SK-N-SH treated with all-trans-retinoic acid at 6 μM for 48 hours (cell line): ENCODE data around the gene MSMB.
"Not testable (repeated sequence)": the region's sequence is repeated elsewhere in the genome, so short reads cannot be mapped to it uniquely, and the experiment has no call there.

Experiments
- ATAC-seq: fragments of 200-7000 bp; cut with Tn5 transposase; 3 replicates; pipeline ENCODE4 v1.9.1; 2020; ENCODE audit warnings: mild to moderate bottlenecking, moderate library complexity
- CSDC2 ChIP-seq: fragments of 250-450 bp; sonication (Bioruptor Pico); IDR thresholded peaks from 2 replicates; pipeline ENCODE4 v1.5.0; 2020; ENCODE audit warnings: mild to moderate bottlenecking, moderate library complexity
- CSRNP3 ChIP-seq: fragments of 250-450 bp; sonication (Bioruptor Pico); IDR thresholded peaks from 2 replicates; pipeline ENCODE4 v1.5.1; 2021; ENCODE audit warnings: mild to moderate bottlenecking, moderate library complexity
- ISL1 ChIP-seq: fragments of 250-450 bp; sonication (Bioruptor Pico); IDR thresholded peaks from 2 replicates; pipeline ENCODE4 v2.1.2; 2022; ENCODE audit warnings: mild to moderate bottlenecking, moderate library complexity
- SNAI2 ChIP-seq: fragments of 250-450 bp; sonication (Bioruptor Pico); IDR thresholded peaks from 2 replicates; pipeline ENCODE4 v1.5.0; 2020; ENCODE audit warnings: mild to moderate bottlenecking, moderate library complexity
- TCF4 ChIP-seq: fragments of 250-450 bp; sonication (Bioruptor Pico); IDR thresholded peaks from 2 replicates; pipeline ENCODE4 v1.8.0; 2021; ENCODE audit warnings: mild to moderate bottlenecking, moderate library complexity, borderline replicate concordance
- ZFP3 ChIP-seq: fragments of 250-450 bp; sonication (Bioruptor Pico); IDR thresholded peaks from 2 replicates; pipeline ENCODE4 v1.5.0; 2020; ENCODE audit warnings: mild to moderate bottlenecking, moderate library complexity
- ZNF565 ChIP-seq: fragments of 450-650 bp; formaldehyde crosslinking; conservative IDR thresholded peaks from 2 replicates; pipeline ENCODE4 v1.5.0; 2020; ENCODE audit warnings: low read depth, mild to moderate bottlenecking, moderate library complexity
- ZNF8 ChIP-seq: fragments of 450-650 bp; formaldehyde crosslinking; IDR thresholded peaks from 2 replicates; pipeline ENCODE4 v1.5.0; 2020; ENCODE audit warnings: mild to moderate bottlenecking, moderate library complexity
- TF ChIP-seq, protein P1 (sequence below): fragments of 250-450 bp; sonication (Bioruptor Pico); IDR thresholded peaks from 2 replicates; pipeline ENCODE4 v1.5.0; 2020; ENCODE audit warnings: mild to moderate bottlenecking, moderate library complexity
- TF ChIP-seq, protein P2 (sequence below): fragments of 250-450 bp; sonication (Bioruptor Pico); IDR thresholded peaks from 2 replicates; pipeline ENCODE4 v1.5.1; 2020; ENCODE audit warnings: low read depth, mild to moderate bottlenecking, moderate library complexity
- TF ChIP-seq, protein P3 (sequence below): fragments of 250-450 bp; sonication (Bioruptor Pico); IDR thresholded peaks from 2 replicates; pipeline ENCODE4 v1.8.0; 2021; ENCODE audit warnings: low read depth, mild to moderate bottlenecking, moderate library complexity, borderline replicate concordance

The MSMB gene

GRCh38 chr10:45997557-45997956 is 48.5 kb downstream of the MSMB start:
- TF ChIP-seq ZNF8 (CRISPR knock-in tag) (no peak), ISL1 (CRISPR knock-in tag) (no peak), ZFP3 (CRISPR knock-in tag) (no peak), ZNF565 (CRISPR knock-in tag) (no peak), CSDC2 (no peak), TCF4 (CRISPR knock-in tag) (no peak), SNAI2 (no peak), CSRNP3 (CRISPR knock-in tag) (no peak)
- TF ChIP-seq, protein P1, sequence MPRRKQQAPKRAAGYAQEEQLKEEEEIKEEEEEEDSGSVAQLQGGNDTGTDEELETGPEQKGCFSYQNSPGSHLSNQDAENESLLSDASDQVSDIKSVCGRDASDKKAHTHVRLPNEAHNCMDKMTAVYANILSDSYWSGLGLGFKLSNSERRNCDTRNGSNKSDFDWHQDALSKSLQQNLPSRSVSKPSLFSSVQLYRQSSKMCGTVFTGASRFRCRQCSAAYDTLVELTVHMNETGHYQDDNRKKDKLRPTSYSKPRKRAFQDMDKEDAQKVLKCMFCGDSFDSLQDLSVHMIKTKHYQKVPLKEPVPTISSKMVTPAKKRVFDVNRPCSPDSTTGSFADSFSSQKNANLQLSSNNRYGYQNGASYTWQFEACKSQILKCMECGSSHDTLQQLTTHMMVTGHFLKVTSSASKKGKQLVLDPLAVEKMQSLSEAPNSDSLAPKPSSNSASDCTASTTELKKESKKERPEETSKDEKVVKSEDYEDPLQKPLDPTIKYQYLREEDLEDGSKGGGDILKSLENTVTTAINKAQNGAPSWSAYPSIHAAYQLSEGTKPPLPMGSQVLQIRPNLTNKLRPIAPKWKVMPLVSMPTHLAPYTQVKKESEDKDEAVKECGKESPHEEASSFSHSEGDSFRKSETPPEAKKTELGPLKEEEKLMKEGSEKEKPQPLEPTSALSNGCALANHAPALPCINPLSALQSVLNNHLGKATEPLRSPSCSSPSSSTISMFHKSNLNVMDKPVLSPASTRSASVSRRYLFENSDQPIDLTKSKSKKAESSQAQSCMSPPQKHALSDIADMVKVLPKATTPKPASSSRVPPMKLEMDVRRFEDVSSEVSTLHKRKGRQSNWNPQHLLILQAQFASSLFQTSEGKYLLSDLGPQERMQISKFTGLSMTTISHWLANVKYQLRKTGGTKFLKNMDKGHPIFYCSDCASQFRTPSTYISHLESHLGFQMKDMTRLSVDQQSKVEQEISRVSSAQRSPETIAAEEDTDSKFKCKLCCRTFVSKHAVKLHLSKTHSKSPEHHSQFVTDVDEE (CRISPR knock-in tag), result no peak
- TF ChIP-seq, protein P2, sequence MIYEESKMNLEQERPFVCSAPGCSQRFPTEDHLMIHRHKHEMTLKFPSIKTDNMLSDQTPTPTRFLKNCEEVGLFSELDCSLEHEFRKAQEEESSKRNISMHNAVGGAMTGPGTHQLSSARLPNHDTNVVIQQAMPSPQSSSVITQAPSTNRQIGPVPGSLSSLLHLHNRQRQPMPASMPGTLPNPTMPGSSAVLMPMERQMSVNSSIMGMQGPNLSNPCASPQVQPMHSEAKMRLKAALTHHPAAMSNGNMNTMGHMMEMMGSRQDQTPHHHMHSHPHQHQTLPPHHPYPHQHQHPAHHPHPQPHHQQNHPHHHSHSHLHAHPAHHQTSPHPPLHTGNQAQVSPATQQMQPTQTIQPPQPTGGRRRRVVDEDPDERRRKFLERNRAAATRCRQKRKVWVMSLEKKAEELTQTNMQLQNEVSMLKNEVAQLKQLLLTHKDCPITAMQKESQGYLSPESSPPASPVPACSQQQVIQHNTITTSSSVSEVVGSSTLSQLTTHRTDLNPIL (CRISPR knock-in tag), result no peak
- TF ChIP-seq, protein P3, sequence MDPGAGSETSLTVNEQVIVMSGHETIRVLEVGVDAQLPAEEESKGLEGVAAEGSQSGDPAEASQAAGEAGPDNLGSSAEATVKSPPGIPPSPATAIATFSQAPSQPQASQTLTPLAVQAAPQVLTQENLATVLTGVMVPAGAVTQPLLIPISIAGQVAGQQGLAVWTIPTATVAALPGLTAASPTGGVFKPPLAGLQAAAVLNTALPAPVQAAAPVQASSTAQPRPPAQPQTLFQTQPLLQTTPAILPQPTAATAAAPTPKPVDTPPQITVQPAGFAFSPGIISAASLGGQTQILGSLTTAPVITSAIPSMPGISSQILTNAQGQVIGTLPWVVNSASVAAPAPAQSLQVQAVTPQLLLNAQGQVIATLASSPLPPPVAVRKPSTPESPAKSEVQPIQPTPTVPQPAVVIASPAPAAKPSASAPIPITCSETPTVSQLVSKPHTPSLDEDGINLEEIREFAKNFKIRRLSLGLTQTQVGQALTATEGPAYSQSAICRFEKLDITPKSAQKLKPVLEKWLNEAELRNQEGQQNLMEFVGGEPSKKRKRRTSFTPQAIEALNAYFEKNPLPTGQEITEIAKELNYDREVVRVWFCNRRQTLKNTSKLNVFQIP (CRISPR knock-in tag), result no peak
- no peak for ATAC-seq

DNA sequence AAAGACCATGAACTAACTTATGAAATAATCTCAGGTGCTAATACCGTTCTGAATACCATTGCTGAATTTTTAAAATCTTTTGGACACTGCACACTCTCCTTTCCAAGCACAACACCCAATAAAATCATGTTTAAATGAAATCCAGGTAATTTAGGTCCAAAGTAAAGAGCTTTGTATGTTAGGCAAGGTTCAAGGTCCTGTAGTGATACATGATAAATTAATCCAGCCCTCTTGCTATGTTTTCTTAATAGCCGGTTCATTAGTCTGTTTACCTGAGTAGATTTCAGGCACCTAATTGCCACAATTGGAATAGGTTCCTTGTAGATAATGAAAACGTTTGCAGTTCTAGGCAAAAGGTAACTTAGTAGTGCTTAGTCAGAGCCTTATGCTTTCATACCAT is 60.5 kb downstream of the MSMB start:
- not testable (repeated sequence) for ATAC-seq

DNA sequence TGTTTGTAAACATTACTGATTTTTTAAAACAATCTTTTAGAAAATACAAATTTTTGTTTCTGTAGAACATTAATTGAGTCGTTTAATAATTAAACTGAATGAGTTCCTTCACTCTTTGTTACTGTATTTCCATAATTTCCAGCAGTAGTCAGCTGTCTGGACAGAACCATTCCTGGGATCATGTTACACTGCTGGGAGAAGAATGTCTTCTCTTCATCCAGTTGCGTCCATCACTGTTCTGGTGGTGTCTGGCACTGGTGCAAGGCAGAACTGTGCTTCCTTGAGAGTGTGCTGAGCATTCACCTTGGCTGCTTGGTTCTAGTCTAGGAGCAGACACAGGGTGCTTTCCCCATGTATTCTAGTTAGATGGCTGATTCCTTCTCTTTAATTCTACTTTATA is 61.6 kb downstream of the MSMB start:
- ATAC-seq, result peak; percentile 33; the same call in 1 of the 3 replicates

DNA sequence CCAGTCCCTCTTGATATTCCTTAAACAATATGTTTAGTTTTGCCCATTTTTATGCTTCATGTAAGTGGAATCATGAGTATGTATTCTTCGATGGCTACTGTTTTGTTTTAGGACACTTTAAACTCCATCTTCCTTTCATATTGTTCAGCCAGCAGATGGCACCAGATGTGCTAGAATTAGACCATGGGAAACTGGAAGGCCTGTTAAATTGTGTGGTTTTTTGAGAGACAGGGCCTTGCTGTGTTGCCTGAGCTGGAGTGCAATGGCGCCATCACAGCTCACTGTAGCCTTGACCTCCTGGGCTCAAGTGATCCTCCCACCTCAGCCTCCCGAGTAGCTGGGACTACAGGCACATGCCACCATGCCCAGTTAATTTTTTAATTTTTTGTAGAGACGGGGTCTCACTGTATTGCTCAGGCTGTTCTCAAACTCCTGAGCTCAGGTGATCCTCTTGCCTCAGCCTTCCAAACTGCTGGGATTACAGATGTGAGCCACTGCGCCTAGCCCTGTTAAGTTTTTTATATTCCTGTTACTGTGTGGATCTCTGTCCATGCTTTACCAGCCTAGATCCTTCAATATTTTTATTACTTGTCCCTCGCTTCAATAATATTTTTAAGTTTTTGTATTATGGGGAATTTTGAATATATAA is 62.4 kb downstream of the MSMB start:
- ATAC-seq, result peak; percentile 92
